Keratinocyte (primary cell): ENCODE measurements around the gene FUBP1.

Source experiments
- CTCF ChIP-seq, 3 experiments: IDR thresholded peaks in 1 of 3; conservative IDR thresholded peaks in 1 of 3; optimal IDR thresholded peaks in 1 of 3; 2 replicates in 2 of 3; 3 replicates in 1 of 3; pipeline versions ENCODE3 to v1.5.1; 2011; ENCODE audit warnings: low read length in 3 of 3, mild to moderate bottlenecking in 3 of 3, moderate library complexity in 2 of 3, control low read depth in 1 of 3, inconsistent platforms in 1 of 3; ENCODE audit not compliant: insufficient read depth in 2 of 3; ENCODE audit errors: extremely low read depth in 1 of 3
- EZH2 ChIP-seq: IDR thresholded peaks from one replicate; pipeline ENCODE4 v1.6.1; 2012; ENCODE audit warnings: inconsistent platforms, mild to moderate bottlenecking, low read length, moderate library complexity

- TF ChIP-seq CTCF (optimal IDR thresholded peaks at IDR 0.05 in 1 of 3, IDR thresholded peaks at IDR 0.05 in 1 of 3, conservative IDR thresholded peaks at IDR 0.05 in 1 of 3; ENCODE audit: extremely low read depth in 1 of 3, insufficient read depth in 2 of 3, low read length in 3 of 3) (no peak), EZH2 (no peak)
Measured at GRCh38 chr1:77951328-77951727, 27.5 kb downstream of the FUBP1 start.
